Jurkat, Clone E6-1 (cell line): Measurements from ENCODE around the gene SPDYE16.
"Not testable (repeated sequence)": the region's sequence is repeated elsewhere in the genome, so short reads cannot be mapped to it uniquely, and the experiment has no call there.

Source experiments
- DNase-seq: peaks from one replicate; pipeline ENCODE4 v3.0.0-alpha.2; 2011; ENCODE audit warnings: low read depth, low spot score
- H3K4me3 ChIP-seq: 2 replicates; pipeline ENCODE4 v1.5.1; 2011; ENCODE audit warnings: mild to moderate bottlenecking, low read length, control low read depth, moderate library complexity

SPDYE16 gene

DNA sequence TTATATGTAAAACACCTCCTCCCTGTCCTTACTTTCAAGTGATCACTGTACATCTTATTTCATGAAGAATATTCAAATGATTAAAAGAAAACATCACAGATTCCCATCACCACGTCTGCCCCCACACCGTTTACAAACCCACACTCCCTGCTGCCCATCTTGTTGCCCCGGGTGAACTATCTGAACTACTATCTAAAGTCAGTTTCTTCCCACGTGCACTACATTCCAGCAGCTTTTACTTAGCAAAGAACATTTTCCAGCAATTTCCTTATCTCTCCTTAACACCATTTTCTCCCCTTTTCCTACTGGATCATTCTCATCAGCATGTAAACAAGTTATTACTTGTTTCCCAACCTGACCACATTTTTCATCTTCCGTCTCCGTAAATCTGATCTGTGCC lies 16.6 kb upstream of the SPDYE16 start:
- not testable (repeated sequence) for H3K4me3 ChIP-seq, DNase-seq

GRCh38 chr7:76551992-76552391 lies 8.9 kb upstream of the SPDYE16 start:
- H3K4me3 ChIP-seq, DNase-seq: not testable (repeated sequence)

- DNase-seq, result not testable (repeated sequence)
These were observed 6.8 kb upstream of the SPDYE16 start for GRCh38 chr7:76549855-76550248.

DNA sequence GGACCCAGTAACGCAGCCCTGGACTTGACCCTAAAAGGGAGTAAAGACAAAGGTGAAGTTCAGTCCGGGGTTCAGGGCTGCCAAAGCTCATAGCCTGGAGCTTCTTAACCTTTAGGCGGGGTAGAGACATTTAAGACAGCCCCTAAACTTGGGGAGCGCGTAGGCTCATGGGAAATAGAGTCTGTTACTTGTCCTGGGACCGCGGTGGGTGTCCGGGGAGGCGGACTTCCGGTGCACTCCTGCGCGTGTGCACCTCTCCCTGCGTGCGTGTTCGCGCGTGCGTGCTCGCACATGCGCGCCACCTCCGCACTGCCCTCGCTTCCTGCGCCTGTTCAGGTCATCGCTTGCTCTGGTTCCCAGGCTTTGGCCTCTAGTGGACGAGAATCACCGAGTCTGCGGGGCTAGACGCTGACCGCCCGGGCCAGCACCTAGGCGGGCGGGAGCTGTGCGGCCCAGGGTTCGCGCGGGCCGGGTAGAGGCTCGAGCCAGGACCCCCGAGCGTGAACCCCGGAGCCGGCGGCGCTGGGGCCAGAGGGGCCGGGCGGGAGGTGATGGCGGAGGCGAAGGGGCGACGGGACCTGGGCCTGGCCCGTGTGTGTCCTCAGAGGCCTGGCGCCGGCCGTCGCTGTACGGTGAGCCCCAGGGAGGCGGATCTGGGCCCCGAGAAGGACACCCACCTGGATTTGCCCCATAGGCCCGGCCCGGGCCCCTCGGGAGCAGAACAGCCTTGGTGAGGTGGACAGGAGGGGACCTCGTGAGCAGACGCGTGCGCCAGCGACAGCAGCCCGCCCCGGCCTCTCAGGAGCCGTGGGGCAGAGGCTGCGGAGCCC lies 6.1 kb upstream of the SPDYE16 start:
- DNase-seq, result peak; percentile 93
- H3K4me3 ChIP-seq, result peak overlapping the region; percentile 68

More at GRCh38 chr7:76549855-76550248, 6.8 kb upstream of the SPDYE16 start:
- peak overlapping the region; percentile 68 for H3K4me3 ChIP-seq

GRCh38 chr7:76531643-76532042 lies 11.5 kb downstream of the SPDYE16 start:
- not testable (repeated sequence) for DNase-seq

DNA sequence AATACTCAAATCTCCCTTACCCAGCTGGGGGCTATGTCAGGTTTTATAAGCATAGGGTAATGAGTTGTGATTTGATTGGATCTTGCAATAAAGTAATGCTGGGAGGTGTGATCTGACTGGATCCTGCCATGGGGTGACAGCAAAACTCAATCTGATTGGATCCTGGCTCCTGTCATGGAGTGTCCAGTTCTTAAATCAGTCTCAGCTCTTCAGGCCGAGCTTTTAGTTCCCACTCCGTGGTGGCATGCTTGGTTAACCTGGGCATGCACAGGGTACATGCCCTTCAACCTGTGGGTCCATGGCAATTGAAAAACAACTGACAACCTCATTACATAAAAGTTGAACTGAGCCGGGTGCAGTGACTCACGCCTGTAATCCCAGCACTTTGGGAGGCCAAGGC lies 16.9 kb downstream of the SPDYE16 start:
- not testable (repeated sequence) for H3K4me3 ChIP-seq, DNase-seq

More at GRCh38 chr7:76531643-76532042, 11.5 kb downstream of the SPDYE16 start:
- H3K4me3 ChIP-seq, result not testable (repeated sequence)

- not testable (repeated sequence) for DNase-seq, H3K4me3 ChIP-seq
These were observed 26.2 kb downstream of the SPDYE16 start for GRCh38 chr7:76516932-76517331.

DNA sequence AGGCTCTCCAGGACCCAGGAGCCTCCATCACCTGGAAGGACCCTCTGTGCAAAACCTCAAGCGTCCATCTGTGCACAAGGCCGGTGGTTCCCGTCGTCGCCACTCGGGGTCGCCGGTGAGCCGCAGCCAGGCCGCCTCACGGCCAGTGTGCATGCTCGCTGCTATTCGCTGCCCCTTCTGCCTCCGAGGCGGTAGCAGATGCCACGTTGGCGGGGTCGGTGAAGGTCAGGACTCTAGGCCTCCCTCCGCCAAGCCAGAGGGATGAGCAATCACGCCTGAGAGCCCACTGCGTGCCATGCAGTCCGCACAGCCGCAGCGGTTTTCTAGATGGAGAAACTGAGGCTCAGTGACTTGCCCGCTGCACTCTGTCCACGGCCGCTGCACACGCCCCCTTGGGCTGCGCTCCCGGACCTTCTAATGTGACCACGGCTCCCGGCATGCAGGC lies 27.1 kb downstream of the SPDYE16 start:
- H3K4me3 ChIP-seq, result no peak overlapping the region
- DNase-seq, result no peak

GRCh38 chr7:76514926-76515771 lies 27.9 kb downstream of the SPDYE16 start:
- no peak overlapping the region for H3K4me3 ChIP-seq
- no peak for DNase-seq

- H3K4me3 ChIP-seq, result no peak overlapping the region
- DNase-seq, result no peak
These were observed 29.0 kb downstream of the SPDYE16 start for GRCh38 chr7:76513817-76514799.

- no peak for DNase-seq
- H3K4me3 ChIP-seq, result no peak overlapping the region
These were observed 29.9 kb downstream of the SPDYE16 start for GRCh38 chr7:76512941-76513816.

DNA sequence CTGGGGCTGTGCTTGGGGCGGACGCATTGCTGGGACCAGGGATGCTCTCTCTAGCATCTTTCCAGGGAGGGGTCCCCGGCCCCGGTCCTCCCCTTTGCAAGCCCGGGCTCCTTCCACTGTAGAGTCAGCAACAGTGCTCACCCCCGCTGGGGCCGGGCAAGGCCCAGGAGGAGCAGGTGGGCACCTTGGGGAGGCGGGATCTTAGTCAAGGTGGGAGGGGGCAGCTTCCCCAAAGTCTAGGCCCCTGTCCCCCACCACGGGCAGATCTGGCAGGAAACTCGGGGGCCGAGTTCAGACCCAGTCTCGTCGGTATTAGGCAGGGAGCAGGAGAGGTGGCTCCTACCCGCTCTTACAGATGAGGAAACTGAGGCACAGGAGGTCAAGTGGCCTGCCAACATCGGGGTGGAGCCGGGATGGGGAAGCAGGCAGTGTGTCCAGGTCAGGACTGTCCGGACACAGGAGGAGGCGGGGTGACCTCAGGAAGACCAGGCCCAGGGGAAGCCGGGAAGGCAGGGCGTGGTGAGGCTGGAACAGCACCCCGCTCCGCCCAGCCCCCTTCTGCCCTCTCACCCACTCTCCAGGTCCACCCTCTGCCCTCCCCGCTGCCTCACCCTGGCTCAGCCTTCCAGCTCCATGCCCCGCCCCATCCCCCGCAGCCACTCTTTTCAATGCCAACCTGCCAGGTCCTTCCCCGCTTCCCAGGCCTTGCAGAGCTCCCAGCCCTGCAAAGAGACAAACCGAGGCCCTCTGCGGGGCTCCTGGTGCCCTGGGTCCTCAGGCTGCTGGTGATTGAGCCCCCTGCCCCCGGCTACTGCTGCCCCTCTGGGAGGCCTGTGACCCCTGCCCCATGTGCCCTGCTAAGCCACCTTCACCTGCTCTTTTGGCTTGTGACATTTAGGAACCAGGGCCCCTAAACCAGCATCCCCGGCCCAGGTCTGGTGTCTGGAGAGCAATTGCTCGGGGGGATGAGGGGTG lies 30.9 kb downstream of the SPDYE16 start:
- not testable (repeated sequence) for DNase-seq, H3K4me3 ChIP-seq

- DNase-seq, H3K4me3 ChIP-seq: not testable (repeated sequence)
These were observed 31.7 kb downstream of the SPDYE16 start for GRCh38 chr7:76511200-76511910.

DNA sequence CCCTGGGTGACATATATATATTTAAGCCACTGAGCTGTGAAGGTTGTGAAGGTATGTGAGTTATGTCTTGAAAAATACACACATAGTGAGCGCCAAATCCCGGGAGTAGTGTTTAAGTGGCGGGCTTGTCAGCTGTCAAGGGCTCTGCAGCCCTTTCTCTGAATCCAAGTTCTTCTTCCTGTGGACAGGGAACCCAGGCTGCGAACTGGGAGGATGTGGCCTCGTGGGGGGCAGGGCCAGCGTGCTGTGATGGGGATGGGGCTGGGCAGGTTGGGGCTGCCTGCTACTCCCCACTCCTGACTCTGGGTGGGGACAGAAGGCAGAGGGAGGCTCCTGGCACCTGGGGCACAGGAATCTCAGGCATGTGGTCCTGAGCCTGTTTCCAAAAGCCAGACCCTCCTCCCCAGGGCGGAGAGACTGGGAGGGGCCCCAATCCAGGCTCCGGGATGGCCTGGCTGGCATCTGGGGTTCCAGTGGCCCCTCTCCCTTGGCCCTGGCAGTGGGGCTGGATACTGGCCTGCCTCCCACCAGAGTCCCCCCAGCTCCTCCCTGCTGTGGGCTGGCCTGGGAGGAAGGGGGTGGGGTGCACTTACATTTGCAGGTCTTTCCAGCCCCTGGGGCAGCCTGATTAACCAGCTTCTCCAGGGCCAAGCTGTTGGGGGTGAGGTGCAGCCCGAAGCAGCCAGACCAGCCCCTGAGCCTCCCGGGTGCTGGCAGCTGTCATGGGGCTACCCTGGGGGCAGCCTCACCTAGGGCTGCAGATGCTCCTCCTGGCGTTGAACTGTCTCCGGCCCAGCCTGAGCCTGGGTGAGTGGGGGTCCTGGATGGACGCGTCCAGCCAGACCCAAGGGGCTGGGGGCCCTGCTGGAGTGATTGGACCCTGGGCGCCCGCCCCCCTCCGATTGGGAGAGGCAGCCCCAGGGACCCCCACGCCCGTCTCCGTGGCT lies 32.9 kb downstream of the SPDYE16 start, which contains the start of gene UPK3B:
UPK3B (plus strand) TSS at position 622 of the 947 bp plus-strand sequence; CDS start at position 723, 101 bp downstream.
- no peak within 1 kb of the TSS for H3K4me3 ChIP-seq
- DNase-seq, result no peak
